NCI-H1694 (cell line): ENCODE results near the gene GTF2H2C.
"Not testable (repeated sequence)": the region's sequence is repeated elsewhere in the genome, so short reads cannot be mapped to it uniquely, and the experiment has no call there.

Experiments used
- DNase-seq: peaks from one replicate; lab custom pipeline; 2025; lab: John Stamatoyannopoulos, UW

Gene GTF2H2C

GRCh38 chr5:69559908-69560330, at the start of gene GTF2H2C:
GTF2H2C (plus strand) TSS chr5:69560191; CDS start chr5:69565133, 4,942 bp downstream.
- not testable (repeated sequence) for DNase-seq

GRCh38 chr5:69510694-69511093, 49.3 kb upstream of the GTF2H2C start:
- DNase-seq, result no peak

- DNase-seq, result no peak
Measured at GRCh38 chr5:69512740-69513260, 47.2 kb upstream of the GTF2H2C start.

- DNase-seq, result not testable (repeated sequence)
Measured at GRCh38 chr5:69515570-69515969, 44.4 kb upstream of the GTF2H2C start.

GRCh38 chr5:69516769-69517168, 43.2 kb upstream of the GTF2H2C start:
- DNase-seq, result no peak

- DNase-seq, result no peak
Measured at GRCh38 chr5:69517763-69518212, 42.2 kb upstream of the GTF2H2C start.

GRCh38 chr5:69519285-69519684, 40.7 kb upstream of the GTF2H2C start:
- no peak for DNase-seq

- no peak for DNase-seq
Measured at GRCh38 chr5:69522035-69522434, 38.0 kb upstream of the GTF2H2C start.

- no peak for DNase-seq
Measured at GRCh38 chr5:69525490-69525889, 34.5 kb upstream of the GTF2H2C start.

GRCh38 chr5:69526660-69527059, 33.3 kb upstream of the GTF2H2C start:
- DNase-seq, result no peak

GRCh38 chr5:69527128-69527770, 32.7 kb upstream of the GTF2H2C start:
- DNase-seq, result no peak

GRCh38 chr5:69528035-69528434, 32.0 kb upstream of the GTF2H2C start:
- DNase-seq, result no peak

- no peak for DNase-seq
Measured at GRCh38 chr5:69528609-69529008, 31.4 kb upstream of the GTF2H2C start.

- no peak for DNase-seq
Measured at GRCh38 chr5:69530561-69531405, 29.2 kb upstream of the GTF2H2C start.

GRCh38 chr5:69531406-69531801, 28.6 kb upstream of the GTF2H2C start:
- no peak for DNase-seq

- DNase-seq, result not testable (repeated sequence)
Measured at GRCh38 chr5:69537911-69538310, 22.1 kb upstream of the GTF2H2C start.

- not testable (repeated sequence) for DNase-seq
Measured at GRCh38 chr5:69538735-69539134, 21.3 kb upstream of the GTF2H2C start.

GRCh38 chr5:69541347-69541746, 18.6 kb upstream of the GTF2H2C start:
- DNase-seq, result not testable (repeated sequence)

- not testable (repeated sequence) for DNase-seq
Measured at GRCh38 chr5:69542838-69543618, 17.0 kb upstream of the GTF2H2C start.

GRCh38 chr5:69544602-69545001, 15.4 kb upstream of the GTF2H2C start:
- not testable (repeated sequence) for DNase-seq

GRCh38 chr5:69560587-69561431, 818 bp downstream of the GTF2H2C start:
- DNase-seq, result not testable (repeated sequence)
